ENCODE measurements around the gene PASK.
"Not testable (repeated sequence)": the region's sequence is repeated elsewhere in the genome, so short reads cannot be mapped to it uniquely, and the experiment has no call there.

Gene PASK

GRCh38 chr2:241104611-241105010, 44.7 kb downstream of the PASK start:
- not testable (repeated sequence) for DNase-seq (ENCODE audit: low read depth)

GRCh38 chr2:241103176-241103595, 46.1 kb downstream of the PASK start:
- no peak for DNase-seq (ENCODE audit: low read depth)

- DNase-seq (ENCODE audit: low read depth) = peak; percentile 78
Measured at GRCh38 chr2:241102239-241102803, 47.0 kb downstream of the PASK start, which contains the start of gene MTERF4. MTERF4 (minus strand) TSS chr2:241102287; CDS start chr2:241102273, 14 bp downstream.

DNA sequence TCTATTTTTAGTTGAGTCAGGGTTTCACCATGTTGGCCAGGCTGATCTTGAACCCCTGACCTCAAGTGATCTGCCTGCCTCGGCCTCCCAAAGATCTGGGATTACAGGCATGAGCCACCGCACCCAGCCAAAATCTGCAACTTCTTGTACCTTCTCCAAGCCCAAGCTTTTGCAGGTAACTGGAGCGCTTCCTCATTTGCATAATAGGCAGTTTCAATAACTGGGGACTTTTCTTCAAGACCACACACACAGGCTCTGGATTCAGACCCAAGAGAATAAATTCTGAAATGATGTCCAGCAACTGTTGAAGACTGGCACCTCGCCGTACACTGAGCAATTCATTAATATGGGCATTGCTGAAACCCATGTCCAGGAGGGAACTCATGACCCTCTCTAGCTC, 50.0 kb downstream of the PASK start:
- no peak for DNase-seq (ENCODE audit: low read depth)

DNA sequence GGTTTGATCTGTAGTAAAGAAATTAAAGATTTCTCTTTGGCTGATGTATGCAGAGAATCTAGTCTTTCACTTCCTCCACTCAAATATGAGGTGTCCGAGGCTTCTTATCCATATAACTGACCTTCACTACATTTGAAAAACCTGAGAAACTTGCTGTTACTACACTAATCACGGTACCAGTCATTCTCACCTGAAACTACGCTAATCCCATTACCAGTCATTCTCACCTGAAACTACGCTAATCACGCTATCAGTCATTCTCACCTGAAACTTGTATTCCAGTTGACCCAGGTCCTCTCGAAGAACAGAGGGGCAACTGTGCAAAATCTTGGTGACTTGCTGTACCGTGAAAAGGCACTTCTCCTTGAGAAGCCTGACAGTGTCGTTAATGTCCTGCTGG, 52.3 kb downstream of the PASK start:
- DNase-seq (ENCODE audit: low read depth) = no peak

DNA sequence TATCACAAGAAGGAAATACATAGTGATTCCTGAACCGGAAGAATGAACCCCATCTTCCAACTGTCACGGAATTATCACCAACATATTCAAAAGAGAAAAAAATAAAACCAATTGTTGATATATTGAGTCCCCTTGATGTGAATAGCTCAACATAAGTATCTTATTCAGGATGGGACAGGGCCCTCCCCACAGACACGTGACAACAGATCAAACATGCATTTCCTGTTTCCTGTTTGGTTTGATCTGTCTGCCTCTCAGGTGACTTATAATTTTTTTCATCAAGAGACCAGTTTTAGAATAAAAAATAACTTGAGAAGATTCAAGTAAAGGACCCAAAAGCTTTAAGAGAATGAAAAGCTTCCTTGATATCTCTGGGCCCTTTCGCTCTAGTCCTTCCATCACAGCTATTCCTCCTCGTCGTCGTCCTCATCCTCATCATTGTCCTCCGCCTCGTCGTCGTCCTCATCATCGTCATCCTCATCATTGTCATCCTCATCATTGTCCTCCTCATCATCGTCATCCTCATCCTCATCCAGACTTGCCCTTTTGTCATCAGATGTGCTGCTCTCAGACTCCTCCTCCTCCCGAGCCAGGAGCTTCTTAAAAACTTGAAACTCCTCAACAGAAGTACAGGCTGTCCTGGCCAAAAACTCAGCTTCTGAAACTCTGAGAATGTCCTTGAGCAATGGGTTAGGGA, 53.5 kb downstream of the PASK start:
- DNase-seq (ENCODE audit: low read depth) = no peak

- DNase-seq (ENCODE audit: low read depth) = no peak
Measured at GRCh38 chr2:241094924-241095420, 54.3 kb downstream of the PASK start.

- no peak for DNase-seq (ENCODE audit: low read depth)
Measured at GRCh38 chr2:241094172-241094571, 55.1 kb downstream of the PASK start.

GRCh38 chr2:241093133-241093781, 56.0 kb downstream of the PASK start:
- not testable (repeated sequence) for DNase-seq (ENCODE audit: low read depth)

GRCh38 chr2:241092677-241093076, 56.6 kb downstream of the PASK start:
- no peak for DNase-seq (ENCODE audit: low read depth)

GRCh38 chr2:241091734-241092445, 57.4 kb downstream of the PASK start:
- DNase-seq (ENCODE audit: low read depth) = no peak

- no peak for DNase-seq (ENCODE audit: low read depth)
Measured at GRCh38 chr2:241091201-241091600, 58.1 kb downstream of the PASK start.

DNA sequence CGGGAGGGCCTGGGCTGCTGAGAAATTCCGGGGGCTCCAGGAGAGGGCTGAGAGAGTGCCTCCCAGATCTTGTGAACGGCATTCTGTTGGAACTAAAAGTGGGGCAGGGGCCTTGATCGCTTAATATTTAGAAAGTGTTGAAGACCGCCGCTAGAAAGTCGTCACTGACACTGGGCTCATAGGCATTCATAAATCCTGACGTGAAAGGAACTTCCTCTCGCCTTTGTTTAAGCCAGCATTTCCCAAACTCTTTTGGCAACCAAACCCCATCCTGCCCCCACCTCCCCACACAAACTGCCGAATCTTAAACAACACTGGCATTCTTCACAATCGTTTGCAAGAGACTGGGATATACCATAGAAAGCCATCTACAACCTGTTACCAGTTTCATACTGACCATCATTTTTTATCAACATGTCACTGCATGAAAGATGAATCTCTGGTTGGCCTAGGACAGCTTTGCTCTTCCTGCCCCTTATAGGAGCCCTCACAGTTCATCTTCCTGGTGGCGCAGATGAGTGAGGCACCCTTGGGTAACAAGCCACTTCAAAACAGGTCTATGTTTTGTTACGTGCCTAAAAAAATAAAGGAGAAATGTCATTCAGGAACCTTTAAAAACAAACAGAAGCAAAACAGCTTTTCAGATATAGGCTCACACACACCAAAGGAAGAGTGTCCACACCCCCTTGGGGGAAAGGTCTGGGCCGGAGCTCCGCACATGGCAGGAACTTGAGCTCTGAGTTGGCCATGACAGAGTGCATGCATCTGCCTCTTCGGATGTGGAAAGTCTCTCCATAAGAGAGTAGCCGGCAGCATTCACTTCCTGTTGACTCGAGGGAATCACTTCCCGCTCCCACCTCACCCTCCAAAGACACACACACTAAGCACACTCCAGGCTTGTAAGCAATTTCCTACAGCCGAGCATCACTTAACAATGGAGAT, 60.2 kb downstream of the PASK start:
- DNase-seq (ENCODE audit: low read depth) = no peak

GRCh38 chr2:241088376-241088775, 60.9 kb downstream of the PASK start:
- DNase-seq (ENCODE audit: low read depth) = no peak

GRCh38 chr2:241087420-241088268, 61.6 kb downstream of the PASK start:
- no peak for DNase-seq (ENCODE audit: low read depth)

DNA sequence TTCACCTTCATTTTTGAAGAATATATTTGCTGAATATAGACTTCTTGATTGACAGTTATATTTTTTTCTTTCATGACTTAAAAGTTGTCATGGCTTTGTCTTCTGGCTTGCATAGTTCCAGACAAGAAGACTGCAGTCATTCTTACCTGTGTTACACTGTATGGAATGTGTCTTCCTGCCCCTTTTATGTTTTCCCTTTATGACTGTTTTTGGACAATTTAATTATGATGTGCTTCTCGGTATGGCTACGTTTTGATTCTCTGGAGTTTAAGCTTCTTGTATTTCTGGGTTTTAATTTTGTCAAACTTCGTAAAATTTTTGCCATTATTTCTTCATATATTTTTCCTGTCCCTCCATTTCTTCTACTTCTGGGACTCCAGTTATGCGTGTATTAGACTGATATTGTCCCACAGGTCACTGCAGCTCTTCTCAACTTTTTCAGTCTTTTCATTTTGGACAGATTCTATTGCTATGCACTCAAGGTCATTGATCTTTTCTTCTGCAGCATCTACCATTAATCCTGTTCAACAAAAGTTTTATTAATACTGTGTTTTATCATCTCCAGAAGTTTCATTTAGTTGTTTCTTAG, 64.3 kb downstream of the PASK start:
- DNase-seq (ENCODE audit: low read depth) = no peak

- DNase-seq (ENCODE audit: low read depth) = no peak
Measured at GRCh38 chr2:241083091-241083415, 66.2 kb downstream of the PASK start.

DNA sequence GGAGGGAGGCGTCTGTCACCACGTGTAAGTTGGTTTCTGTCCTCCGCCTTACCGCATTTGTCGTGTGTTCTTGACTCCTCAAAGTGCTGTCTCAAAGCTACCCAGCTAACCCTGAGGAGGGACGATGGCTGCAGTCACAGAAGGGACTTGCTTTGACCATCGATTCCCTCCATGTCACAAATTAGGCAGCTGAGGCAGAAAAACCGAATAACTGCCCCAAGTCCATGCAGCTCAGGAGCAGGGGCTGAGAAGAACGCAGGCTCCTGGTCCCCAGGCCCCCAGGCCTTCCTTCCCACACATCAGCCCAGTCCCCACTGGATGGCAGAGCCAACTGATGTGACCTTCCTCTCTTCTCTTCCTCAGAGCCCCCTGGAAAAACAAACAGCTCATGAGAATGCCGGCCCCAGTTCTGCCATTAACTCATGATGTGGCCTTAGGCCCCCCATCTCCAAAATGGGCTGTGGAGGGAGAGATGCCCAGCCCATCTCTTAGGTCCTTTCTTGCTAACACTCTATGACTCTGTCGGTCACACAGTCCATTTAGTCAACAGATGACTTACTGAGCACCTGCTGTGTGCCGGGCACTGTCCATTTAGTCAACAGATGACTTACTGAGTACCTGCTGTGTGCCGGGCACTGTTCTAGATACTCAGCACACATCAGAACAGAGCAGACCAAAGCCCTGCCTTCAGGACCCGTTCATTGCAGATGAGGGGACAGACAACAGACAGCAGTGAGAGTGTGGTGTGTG, 66.8 kb downstream of the PASK start:
- DNase-seq (ENCODE audit: low read depth) = no peak

DNA sequence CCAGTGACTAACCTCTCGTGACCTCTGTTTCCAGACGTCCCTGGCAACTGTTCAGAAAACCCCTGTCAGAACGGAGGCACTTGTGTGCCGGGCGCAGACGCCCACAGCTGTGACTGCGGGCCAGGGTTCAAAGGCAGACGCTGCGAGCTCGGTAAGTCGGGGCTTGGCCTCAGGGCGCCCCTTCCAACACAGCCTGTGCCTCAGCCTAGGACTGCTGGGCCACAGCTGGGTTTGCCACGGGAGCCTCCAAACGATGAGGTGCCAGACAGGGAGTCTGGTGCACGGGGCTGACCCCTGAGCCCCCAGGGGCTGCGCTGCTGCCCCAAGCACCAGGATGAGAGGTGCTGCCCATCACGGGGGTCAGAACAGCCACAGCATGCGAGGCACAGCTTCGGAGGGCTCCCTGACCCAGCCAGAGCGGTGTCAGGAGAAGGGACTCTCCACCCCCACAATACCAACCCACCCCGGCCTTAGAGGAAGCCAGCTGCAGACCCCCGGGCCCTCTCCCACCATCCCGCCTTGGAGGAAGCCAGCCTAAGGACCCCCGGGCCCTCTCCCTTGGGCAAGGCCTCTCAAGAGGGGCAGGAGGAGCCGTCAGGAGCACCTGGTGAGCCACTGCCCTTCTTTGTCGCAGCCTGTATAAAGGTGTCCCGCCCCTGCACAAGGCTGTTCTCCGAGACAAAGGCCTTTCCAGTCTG, 67.5 kb downstream of the PASK start:
- no peak for DNase-seq (ENCODE audit: low read depth)

All from stimulated activated CD8-positive, alpha-beta memory T cell treated with anti-CD3 and anti-CD28 coated beads, Interleukin-15, amount 100 ng/mL, for 24 hours (primary cell).